ENCODE data around the gene GLI1.

- no peak for TF ChIP-seq CTCF (IDR thresholded peaks at IDR 0.05 in 8 of 11, conservative IDR thresholded peaks at IDR 0.05 in 3 of 11)
- TF ChIP-seq POLR2A (IDR thresholded peaks at IDR 0.05): no peak
- TF ChIP-seq POLR2AphosphoS5 (IDR thresholded peaks at IDR 0.05): no peak
Measured at GRCh38 chr12:57517187-57517586, 57.6 kb downstream of the GLI1 start.
